Kidney (tissue), 14 donors: ENCODE data around the gene RNF169. TPM values are rescaled to one million over a fixed set of nuclear protein-coding genes. Genes with fewer than 3 reads are reported as not detected.
"Not testable (repeated sequence)": the region's sequence is repeated elsewhere in the genome, so short reads cannot be mapped to it uniquely, and the experiment has no call there.

Experiments
- DNase-seq, 5 donors: peaks; one replicate each; pipeline ENCODE4 v3.0.0-alpha.2; 2013 to 2020
- FAIRE-seq: peaks from 2 replicates; lab custom pipeline; 2012; peaks lifted over from hg19 to GRCh38; lab: Jason Lieb, UNC
- H3K27ac ChIP-seq, 2 donors: one replicate each; pipeline ENCODE4 v1.7.0; 2013; ENCODE audit warnings: low read depth in 2 of 2, low read length in 2 of 2, inconsistent platforms in 1 of 2
- H3K27me3 ChIP-seq: one replicate; pipeline ENCODE4 v1.7.1; 2013; ENCODE audit warnings: low read length, inconsistent platforms; ENCODE audit not compliant: control insufficient read depth, insufficient read depth
- H3K36me3 ChIP-seq, 3 donors: one replicate each; pipeline versions ENCODE4 v1.7.0 to v1.7.1; 2013; ENCODE audit warnings: low read length in 3 of 3, control low read depth in 1 of 3, inconsistent platforms in 1 of 3; ENCODE audit not compliant: insufficient read depth in 3 of 3, control insufficient read depth in 2 of 3
- H3K4me1 ChIP-seq, 3 donors: one replicate each; pipeline versions ENCODE4 v1.7.0 to v1.7.1; 2013; ENCODE audit warnings: low read length in 3 of 3, inconsistent platforms in 1 of 3, low read depth in 1 of 3; ENCODE audit not compliant: control insufficient read depth in 2 of 3, insufficient read depth in 2 of 3
- H3K4me3 ChIP-seq, 3 donors: one replicate each; pipeline versions ENCODE4 v1.7.0 to v1.8.1; 2013; ENCODE audit warnings: low read length in 3 of 3, control low read depth in 1 of 3, inconsistent platforms in 1 of 3
- H3K9ac ChIP-seq, 3 donors: one replicate each; pipeline versions ENCODE4 v1.7.0 to v1.7.1; 2013; ENCODE audit warnings: low read length in 3 of 3, control low read depth in 1 of 3, inconsistent platforms in 1 of 3
- H3K9me3 ChIP-seq, 3 donors: one replicate each; pipeline versions ENCODE4 v1.7.0 to v1.7.1; 2013; ENCODE audit warnings: low read length in 3 of 3, control low read depth in 1 of 3, inconsistent platforms in 1 of 3; ENCODE audit not compliant: control insufficient read depth in 2 of 3, insufficient read depth in 1 of 3
- CTCF ChIP-seq: IDR thresholded peaks from 3 replicates; pipeline ENCODE4 v1.5.1; 2012; ENCODE audit warnings: mild to moderate bottlenecking, moderate library complexity, borderline replicate concordance; ENCODE audit not compliant: insufficient read depth; ENCODE audit errors: extremely low read depth
- intact Hi-C: fragments of 100-400 bp; cut with DNase I; formaldehyde crosslinking; loops from one replicate; pipeline ENCODE4 v1.11.1; 2022
- polyA plus RNA-seq: library from polyadenylated mRNA; stranded (reverse); fragments of 350-450 nt; fragmentation: Illumina TruSeq; extraction: RNeasy Lipid Tissue Mini Kit (QIAGEN cat#74804); gene quantifications from one replicate; pipeline ENCODE4 v1.2.3, GENCODE V29; 2014; ENCODE audit warnings: low read depth, low replicate concordance; ENCODE audit not compliant: insufficient read depth
- total RNA-seq: library from RNA; stranded (reverse); fragmentation: NEBNext Ultra II Directional; extraction: Animal tissue kit (Norgen Biotek cat#: 25700); gene quantifications from one replicate; pipeline ENCODE4 v1.2.1, GENCODE V29; 2021
- donor health status: control.
- donor health status: control.
- donor health status: control.
- donor health status: control.
- donor health status: control.
- donor health status: DM: yes; HTN: yes; CAD: no.
- donor health status: Normal renal cell carcinoma (clear cell type).

RNF169 gene
- total and polyA plus RNA-seq, 2 donors from 2014 or later = 3.1 to 19.6 TPM

- no peak for TF ChIP-seq CTCF
- Histone ChIP-seq H3K36me3 (no peaks in the 10 kb centered on the region), H3K4me1 (peaks cover 0 to 7% (median 0%) of the 10 kb centered on the region in 3 donors), H3K9ac (no peak overlapping the region), H3K4me3 (no peak overlapping the region), H3K9me3 (no peaks in the 10 kb centered on the region), H3K27me3 (no peaks in the 10 kb centered on the region), H3K27ac (no peak overlapping the region)
- DNase-seq (no peak), FAIRE-seq (no peak)
- intact Hi-C loops = no loop called here
These were observed 6.8 kb downstream of the RNF169 start for GRCh38 chr11:74755395-74755995.

- no peaks in the 10 kb centered on the region for H3K36me3 ChIP-seq
These were observed 7.9 kb downstream of the RNF169 start for GRCh38 chr11:74756571-74756970.

GRCh38 chr11:74766905-74767304 is 18.3 kb downstream of the RNF169 start:
- no peak for FAIRE-seq
- Histone ChIP-seq H3K36me3 (no peaks in the 10 kb centered on the region), H3K27me3 (no peaks in the 10 kb centered on the region), H3K27ac (no peak overlapping the region), H3K9ac (no peak overlapping the region), H3K4me3 (no peak overlapping the region), H3K4me1 (peaks cover 0 to 5% (median 0%) of the 10 kb centered on the region in 3 donors), H3K9me3 (no peaks in the 10 kb centered on the region)
- intact Hi-C loops = no loop called here
- no peak for TF ChIP-seq CTCF
- DNase-seq = no peak

More at GRCh38 chr11:74756571-74756970, 7.9 kb downstream of the RNF169 start:
- TF ChIP-seq CTCF = no peak
- no peaks in the 10 kb centered on the region for H3K9me3 ChIP-seq
- peaks cover 0 to 3% (median 0%) of the 10 kb centered on the region in 3 donors for H3K4me1 ChIP-seq
- no peak overlapping the region for H3K4me3 ChIP-seq
- H3K27ac ChIP-seq = no peak overlapping the region
- intact Hi-C loops = no loop called here
- FAIRE-seq (no peak), DNase-seq (no peak)
- H3K9ac ChIP-seq = no peak overlapping the region
- no peaks in the 10 kb centered on the region for H3K27me3 ChIP-seq

- H3K9ac ChIP-seq, FAIRE-seq, H3K27me3 ChIP-seq, H3K36me3 ChIP-seq, H3K4me1 ChIP-seq, H3K27ac ChIP-seq, DNase-seq, H3K9me3 ChIP-seq, H3K4me3 ChIP-seq, intact Hi-C loops: not testable (repeated sequence)
These were observed 19.6 kb downstream of the RNF169 start for GRCh38 chr11:74768172-74768651.
